Mesenchymal stem cell (in vitro differentiated cells and primary cell): Measurements from ENCODE around the gene ADAMTS19.

Experiments
- DNase-seq: peaks from one replicate; pipeline ENCODE4 v3.0.0-alpha.2; 2013
- H2AFZ ChIP-seq: one replicate; pipeline ENCODE4 v1.6.1; 2013; ENCODE audit warnings: low read depth, mild to moderate bottlenecking, control low read depth, inconsistent platforms, low read length, moderate library complexity
- H2AK5ac ChIP-seq: 2 replicates; pipeline ENCODE4 v1.6.1; 2013; ENCODE audit warnings: low read length, moderate library complexity, mild to moderate bottlenecking, inconsistent platforms; ENCODE audit not compliant: severe bottlenecking
- H2BK120ac ChIP-seq: one replicate; pipeline ENCODE4 v1.6.1; 2013; ENCODE audit warnings: low read depth, mild to moderate bottlenecking, inconsistent platforms, low read length, moderate library complexity
- H2BK12ac ChIP-seq, 2 experiments: one replicate each; pipeline ENCODE4 v1.6.1; 2013; ENCODE audit warnings: inconsistent platforms in 2 of 2, low read length in 2 of 2, mild to moderate bottlenecking in 2 of 2, moderate library complexity in 2 of 2, control low read depth in 1 of 2
- H2BK15ac ChIP-seq: one replicate; pipeline ENCODE4 v1.6.1; 2013; ENCODE audit warnings: mild to moderate bottlenecking, low read depth, inconsistent platforms; ENCODE audit not compliant: poor library complexity, severe bottlenecking
- H2BK5ac ChIP-seq: 2 replicates; pipeline ENCODE4 v1.6.1; 2013; ENCODE audit warnings: low read depth, mild to moderate bottlenecking, low read length, control low read depth, inconsistent platforms; ENCODE audit not compliant: poor library complexity, severe bottlenecking
- H3K14ac ChIP-seq, 2 experiments: one replicate each; pipeline ENCODE4 v1.6.1; 2013; ENCODE audit warnings: inconsistent platforms in 2 of 2, low read length in 2 of 2, control low read depth in 1 of 2, mild to moderate bottlenecking in 1 of 2, moderate library complexity in 1 of 2
- H3K18ac ChIP-seq, 2 experiments: one replicate each; pipeline ENCODE4 v1.6.1; 2013; ENCODE audit warnings: inconsistent platforms in 2 of 2, low read length in 2 of 2, control low read depth in 1 of 2, low read depth in 1 of 2, mild to moderate bottlenecking in 1 of 2
- H3K23ac ChIP-seq, 2 experiments: one replicate each; pipeline ENCODE4 v1.6.1; 2013; ENCODE audit warnings: inconsistent platforms in 2 of 2, low read length in 2 of 2, mild to moderate bottlenecking in 2 of 2, moderate library complexity in 2 of 2, control low read depth in 1 of 2
- H3K27ac ChIP-seq: 2 replicates; pipeline ENCODE4 v1.5.1; 2013; ENCODE audit warnings: mild to moderate bottlenecking, moderate library complexity, low read length, control low read depth, inconsistent platforms; ENCODE audit not compliant: poor library complexity, severe bottlenecking
- H3K27me3 ChIP-seq, 2 experiments: 2 replicates each; pipeline versions ENCODE4 v1.6.1 to v1.7.0; 2013; ENCODE audit warnings: low read length in 2 of 2, mild to moderate bottlenecking in 2 of 2, moderate library complexity in 2 of 2, control low read depth in 1 of 2, inconsistent platforms in 1 of 2; ENCODE audit not compliant: control insufficient read depth in 1 of 2, insufficient read depth in 1 of 2
- H3K36me3 ChIP-seq, 2 experiments: 2 replicates each; pipeline versions ENCODE4 v1.6.1 to v1.7.0; 2013; ENCODE audit warnings: low read length in 2 of 2, control low read depth in 1 of 2, inconsistent platforms in 1 of 2, low read depth in 1 of 2, mild to moderate bottlenecking in 1 of 2; ENCODE audit not compliant: insufficient read depth in 2 of 2, control insufficient read depth in 1 of 2
- H3K4ac ChIP-seq, 2 experiments: one replicate each; pipeline ENCODE4 v1.6.1; 2013; ENCODE audit warnings: inconsistent platforms in 2 of 2, low read length in 2 of 2, mild to moderate bottlenecking in 2 of 2, moderate library complexity in 2 of 2, control low read depth in 1 of 2, low read depth in 1 of 2
- H3K4me1 ChIP-seq: 2 replicates; pipeline ENCODE4 v1.6.1; 2013; ENCODE audit warnings: low read depth, low read length, control low read depth; ENCODE audit not compliant: control insufficient read depth, insufficient read depth
- H3K4me2 ChIP-seq: 2 replicates; pipeline ENCODE4 v1.6.1; 2013; ENCODE audit warnings: low read length, mild to moderate bottlenecking, inconsistent platforms; ENCODE audit not compliant: poor library complexity, severe bottlenecking
- H3K4me3 ChIP-seq, 2 experiments: 2 replicates each; pipeline versions ENCODE4 v1.5.1 to v1.7.0; 2013; ENCODE audit warnings: low read length in 2 of 2, mild to moderate bottlenecking in 2 of 2, control low read depth in 1 of 2, low read depth in 1 of 2; ENCODE audit not compliant: insufficient read depth in 1 of 2
- H3K79me1 ChIP-seq: replicated peaks from 2 replicates; pipeline ENCODE4 v1.6.1; 2013; ENCODE audit warnings: mild to moderate bottlenecking, control low read depth, low read length, inconsistent platforms; ENCODE audit not compliant: poor library complexity, severe bottlenecking
- H3K9ac ChIP-seq: 2 replicates; pipeline ENCODE4 v1.7.0; 2013; ENCODE audit warnings: mild to moderate bottlenecking, low read length, moderate library complexity
- H3K9me3 ChIP-seq: 2 replicates; pipeline ENCODE4 v1.7.0; 2013; ENCODE audit warnings: mild to moderate bottlenecking, low read length; ENCODE audit not compliant: control insufficient read depth
- H4K8ac ChIP-seq: one replicate; pipeline ENCODE4 v1.6.1; 2013; ENCODE audit warnings: inconsistent platforms, mild to moderate bottlenecking, low read length, moderate library complexity
- H4K91ac ChIP-seq: one replicate; pipeline ENCODE4 v1.6.1; 2013; ENCODE audit warnings: mild to moderate bottlenecking, low read length, inconsistent platforms
- WGBS: methylation state at CpG from one replicate; pipeline ENCODE4 v1.1.7; 2013; ENCODE audit warnings: mixed read lengths; 5-methylcytosine and 5-hydroxymethylcytosine counted together

Gene ADAMTS19

GRCh38 chr5:129441096-129441495, 19.0 kb upstream of the ADAMTS19 start:
- Histone ChIP-seq H3K23ac (no peak overlapping the region), H2AK5ac (no peak overlapping the region), H3K14ac (no peak overlapping the region), H3K27ac (no peak overlapping the region), H2BK12ac (no peak overlapping the region), H4K91ac (no peak overlapping the region), H3K4ac (no peak overlapping the region), H3K36me3 (no peaks in the 10 kb centered on the region), H3K4me2 (no peak overlapping the region), H3K27me3 (no peaks in the 10 kb centered on the region), H2AFZ (no peak overlapping the region), H4K8ac (no peak overlapping the region), H2BK120ac (no peak overlapping the region), H2BK15ac (no peak overlapping the region), H3K9me3 (no peaks in the 10 kb centered on the region), H3K79me1 (no peaks in the 10 kb centered on the region), H3K18ac (no peak overlapping the region), H3K4me3 (no peak overlapping the region), H2BK5ac (no peak overlapping the region), H3K9ac (no peak overlapping the region), H3K4me1 (no peaks in the 10 kb centered on the region)
- DNase-seq, result no peak
- 90% methylated on average over 1 of the region's 1 CpG for WGBS

GRCh38 chr5:129445379-129445778, 14.7 kb upstream of the ADAMTS19 start:
- DNase-seq, result no peak
- no peak overlapping the region for H3K4me2 ChIP-seq
- no peak overlapping the region for H3K23ac ChIP-seq
- H3K4ac ChIP-seq, result no peak overlapping the region
- H3K36me3 ChIP-seq, result no peaks in the 10 kb centered on the region
- no peaks in the 10 kb centered on the region for H3K9me3 ChIP-seq
- H3K4me3 ChIP-seq, result no peak overlapping the region
- no peak overlapping the region for H3K14ac ChIP-seq
- no peak overlapping the region for H2AFZ ChIP-seq
- no peaks in the 10 kb centered on the region for H3K79me1 ChIP-seq
- H3K27me3 ChIP-seq, result no peaks in the 10 kb centered on the region
- no peak overlapping the region for H2BK12ac ChIP-seq
- H3K4me1 ChIP-seq, result no peaks in the 10 kb centered on the region
- H3K18ac ChIP-seq, result no peak overlapping the region
- H3K27ac ChIP-seq, result no peak overlapping the region
- H3K9ac ChIP-seq, result no peak overlapping the region
- no peak overlapping the region for H2BK15ac ChIP-seq
- H2BK120ac ChIP-seq, result no peak overlapping the region
- H4K8ac ChIP-seq, result no peak overlapping the region
- no peak overlapping the region for H2BK5ac ChIP-seq
- WGBS, result no CpG with 5 or more reads among the region's 2 CpGs
- H2AK5ac ChIP-seq, result no peak overlapping the region
- H4K91ac ChIP-seq, result no peak overlapping the region

- no peaks in the 10 kb centered on the region for H3K79me1 ChIP-seq
- 80% methylated on average over 1 of the region's 2 CpGs for WGBS
- H3K9ac ChIP-seq, result no peak overlapping the region
- no peak overlapping the region for H2BK120ac ChIP-seq
- H2AFZ ChIP-seq, result no peak overlapping the region
- no peak overlapping the region for H3K4me3 ChIP-seq
- H3K27ac ChIP-seq, result no peak overlapping the region
- no peak for DNase-seq
- H2BK5ac ChIP-seq, result no peak overlapping the region
- H3K36me3 ChIP-seq, result no peaks in the 10 kb centered on the region
- no peak overlapping the region for H2BK15ac ChIP-seq
- no peak overlapping the region for H3K23ac ChIP-seq
- H2BK12ac ChIP-seq, result no peak overlapping the region
- no peak overlapping the region for H3K4ac ChIP-seq
- H4K8ac ChIP-seq, result no peak overlapping the region
- H2AK5ac ChIP-seq, result no peak overlapping the region
- no peak overlapping the region for H3K14ac ChIP-seq
- no peaks in the 10 kb centered on the region for H3K4me1 ChIP-seq
- no peak overlapping the region for H3K4me2 ChIP-seq
- no peak overlapping the region for H3K18ac ChIP-seq
- H3K27me3 ChIP-seq, result no peaks in the 10 kb centered on the region
- H3K9me3 ChIP-seq, result no peaks in the 10 kb centered on the region
- no peak overlapping the region for H4K91ac ChIP-seq
Observed at GRCh38 chr5:129447968-129448367, 12.1 kb upstream of the ADAMTS19 start.

GRCh38 chr5:129448654-129449053, 11.4 kb upstream of the ADAMTS19 start:
- no peak overlapping the region for H2AFZ ChIP-seq
- H3K27ac ChIP-seq, result no peak overlapping the region
- H3K4me1 ChIP-seq, result no peaks in the 10 kb centered on the region
- no peak overlapping the region for H2BK15ac ChIP-seq
- no peak overlapping the region for H3K4me2 ChIP-seq
- no peak overlapping the region for H2BK120ac ChIP-seq
- no peak overlapping the region for H3K18ac ChIP-seq
- no peak overlapping the region for H3K9ac ChIP-seq
- no peaks in the 10 kb centered on the region for H3K9me3 ChIP-seq
- no peak overlapping the region for H3K4me3 ChIP-seq
- H4K8ac ChIP-seq, result no peak overlapping the region
- no peaks in the 10 kb centered on the region for H3K79me1 ChIP-seq
- H3K27me3 ChIP-seq, result no peaks in the 10 kb centered on the region
- H2BK5ac ChIP-seq, result no peak overlapping the region
- H3K23ac ChIP-seq, result no peak overlapping the region
- H2BK12ac ChIP-seq, result no peak overlapping the region
- H3K36me3 ChIP-seq, result no peaks in the 10 kb centered on the region
- WGBS, result 96% methylated on average over 4 of the region's 4 CpGs
- no peak overlapping the region for H3K14ac ChIP-seq
- no peak overlapping the region for H3K4ac ChIP-seq
- no peak overlapping the region for H4K91ac ChIP-seq
- DNase-seq, result no peak
- no peak overlapping the region for H2AK5ac ChIP-seq
